RPMI7951 (cell line): ENCODE measurements around the gene TBC1D20. TPM values are rescaled to one million over a fixed set of nuclear protein-coding genes. Genes with fewer than 3 reads are reported as not detected.
"Not testable (repeated sequence)": the region's sequence is repeated elsewhere in the genome, so short reads cannot be mapped to it uniquely, and the experiment has no call there.

Experiments
- DNase-seq: peaks from one replicate; pipeline ENCODE4 v3.0.0-alpha.2; 2012; ENCODE audit warnings: low read depth
- total RNA-seq: library from RNA; depleted of rRNA; stranded (reverse); fragments of >200 nt; shearing (Covaris generic); gene quantifications from 2 replicates; pipeline ENCODE4 v1.2.3, GENCODE V29; 2014; rRNA removed

TBC1D20 gene
- 35.3 and 38.1 TPM in 2 replicates for total RNA-seq

- DNase-seq = peak; percentile 90
These were observed at the start of gene TBC1D20 for GRCh38 chr20:462199-462991. Gene TBC1D20, minus strand, starts transcription at chr20:462533. Its CDS starts 128 bp downstream, at chr20:462405.

- not testable (repeated sequence) for DNase-seq
These were observed 48.2 kb upstream of the TBC1D20 start for GRCh38 chr20:510328-511057.

- not testable (repeated sequence) for DNase-seq
These were observed 46.0 kb upstream of the TBC1D20 start for GRCh38 chr20:508364-508787.

GRCh38 chr20:507761-508332, 45.5 kb upstream of the TBC1D20 start:
- no peak for DNase-seq

- no peak for DNase-seq
These were observed 44.8 kb upstream of the TBC1D20 start for GRCh38 chr20:507006-507758.

- no peak for DNase-seq
These were observed 42.3 kb upstream of the TBC1D20 start for GRCh38 chr20:504632-505075.

GRCh38 chr20:503048-503737, 40.9 kb upstream of the TBC1D20 start:
- DNase-seq = no peak

- no peak for DNase-seq
These were observed 35.6 kb upstream of the TBC1D20 start for GRCh38 chr20:497979-498378.

- no peak for DNase-seq
These were observed 33.9 kb upstream of the TBC1D20 start for GRCh38 chr20:496126-496696.

- DNase-seq = no peak
These were observed 29.8 kb upstream of the TBC1D20 start for GRCh38 chr20:492159-492558.

GRCh38 chr20:487655-488054, 25.3 kb upstream of the TBC1D20 start:
- DNase-seq = no peak

GRCh38 chr20:483815-484644, 21.7 kb upstream of the TBC1D20 start:
- no peak for DNase-seq

GRCh38 chr20:481167-481566, 18.8 kb upstream of the TBC1D20 start:
- DNase-seq = no peak

- DNase-seq = no peak
These were observed 17.7 kb upstream of the TBC1D20 start for GRCh38 chr20:480044-480443.

- DNase-seq = no peak
These were observed 17.2 kb upstream of the TBC1D20 start for GRCh38 chr20:479487-479886.

- DNase-seq = peak; percentile 76
These were observed 16.7 kb upstream of the TBC1D20 start for GRCh38 chr20:478949-479429.

GRCh38 chr20:478010-478948, 15.9 kb upstream of the TBC1D20 start:
- DNase-seq = peak; percentile 24

- DNase-seq = not testable (repeated sequence)
These were observed 14.4 kb upstream of the TBC1D20 start for GRCh38 chr20:476561-477249.
